K562 (cell line): ENCODE data around the gene DKK3. TPM values are rescaled to one million over a fixed set of nuclear protein-coding genes. Genes with fewer than 3 reads are reported as not detected.

Experiments used
- ATAC-seq: fragments of 200-7000 bp; cut with Tn5 transposase; 3 replicates; pipeline ENCODE4 v1.9.1; 2020; ENCODE audit warnings: moderate library complexity
- BruUV-seq: library from RNA; stranded (reverse); fragments of 400-500 nt; replicated peaks from 2 replicates; lab custom pipeline; 2021; lab: Mats Ljungman, UMichigan
- CTCF ChIA-PET: fragments of 300-600 bp; formaldehyde crosslinking; extraction: SDS; loops from one replicate; lab custom pipeline; 2021; ENCODE audit warnings: low intra/inter-chr PET ratio; lab: Yijun Ruan, JAX
- POLR2A ChIA-PET: fragments of 300-600, 350-650 bp; sonication (Branson Sonifier 250); formaldehyde crosslinking; extraction: SDS; loops from one replicate; lab custom pipeline; 2021; ENCODE audit warnings: antibody characterized with exemption, inconsistent platforms; lab: Yijun Ruan, JAX
- DNase-seq, 4 experiments: peaks; one replicate each; pipeline versions ENCODE4 v3.0.0 to v3.0.0-alpha.2; 2011 to 2018; ENCODE audit warnings: low spot score in 3 of 4, mixed read lengths in 3 of 4; ENCODE audit errors: extremely low read depth in 1 of 4
- FAIRE-seq: peaks from 2 replicates; lab custom pipeline; 2011; peaks lifted over from hg19 to GRCh38; lab: Jason Lieb, UNC
- H2AFZ ChIP-seq: 2 replicates; pipeline ENCODE4 v1.6.0; 2011; ENCODE audit warnings: low read depth, low read length, control low read depth, inconsistent platforms
- H3K27ac ChIP-seq: fragments of 200-600 bp; 3 replicates; pipeline ENCODE4 v1.8.0; 2011; ENCODE audit warnings: low read depth, mild to moderate bottlenecking, control low read depth, inconsistent platforms, low read length, moderate library complexity, mixed read lengths; ENCODE audit errors: extremely low read depth
- H3K27me3 ChIP-seq, 2 experiments: fragments of 300-600 bp in 1 of 2; 2 replicates in 1 of 2; 3 replicates in 1 of 2; pipeline versions ENCODE4 v1.6.0 to v1.8.0; 2011; ENCODE audit warnings: inconsistent platforms in 2 of 2, low read length in 2 of 2, mild to moderate bottlenecking in 1 of 2, mixed read lengths in 1 of 2, moderate library complexity in 1 of 2; ENCODE audit not compliant: control insufficient read depth in 2 of 2, insufficient read depth in 2 of 2
- H3K36me3 ChIP-seq: fragments of 300-600 bp; 3 replicates; pipeline ENCODE4 v1.8.0; 2011; ENCODE audit warnings: mild to moderate bottlenecking, low read length, inconsistent platforms; ENCODE audit not compliant: control insufficient read depth, insufficient read depth
- H3K4me1 ChIP-seq, 2 experiments: fragments of 200-600 bp in 1 of 2; replicated peaks in 1 of 2; 2 replicates in 1 of 2; 3 replicates in 1 of 2; pipeline versions ENCODE4 v1.5.1 to v1.8.0; 2011; ENCODE audit warnings: inconsistent platforms in 2 of 2, low read length in 2 of 2, mild to moderate bottlenecking in 1 of 2, mixed read lengths in 1 of 2, moderate library complexity in 1 of 2; ENCODE audit not compliant: control insufficient read depth in 2 of 2, insufficient read depth in 2 of 2
- H3K4me2 ChIP-seq: 2 replicates; pipeline ENCODE4 v1.6.1; 2011; ENCODE audit warnings: low read length, control low read depth, inconsistent platforms, mixed read lengths; ENCODE audit not compliant: insufficient read depth
- H3K4me3 ChIP-seq: fragments of 200-600 bp; sonication (generic), shearing (Covaris generic); 2 replicates; pipeline ENCODE4 v1.5.1; 2016; ENCODE audit warnings: control low read depth, inconsistent platforms
- H3K79me2 ChIP-seq: fragments of 200-600 bp; 3 replicates; pipeline ENCODE4 v1.8.0; 2011; ENCODE audit warnings: low read length, inconsistent platforms; ENCODE audit not compliant: control insufficient read depth, insufficient read depth
- H3K9ac ChIP-seq, 2 experiments: 2 replicates each; pipeline versions ENCODE4 v1.6.0 to v1.6.1; 2011; ENCODE audit warnings: low read depth in 2 of 2, low read length in 2 of 2, control low read depth in 1 of 2, inconsistent platforms in 1 of 2, mild to moderate bottlenecking in 1 of 2, mixed read lengths in 1 of 2; ENCODE audit not compliant: insufficient read depth in 1 of 2
- H3K9me1 ChIP-seq: one replicate; pipeline ENCODE4 v1.6.0; 2011; ENCODE audit warnings: inconsistent platforms, mild to moderate bottlenecking, low read length, moderate library complexity; ENCODE audit not compliant: control insufficient read depth, insufficient read depth
- H3K9me3 ChIP-seq: replicated peaks from 2 replicates; pipeline ENCODE4 v1.5.1; 2011; ENCODE audit warnings: low read depth, low read length, inconsistent platforms; ENCODE audit not compliant: control insufficient read depth, insufficient read depth
- H4K20me1 ChIP-seq: replicated peaks from 2 replicates; pipeline ENCODE4 v1.6.1; 2011; ENCODE audit warnings: low read length, inconsistent platforms, mixed read lengths; ENCODE audit not compliant: control insufficient read depth, insufficient read depth
- ETV5 ChIP-seq: sonication (generic); formaldehyde crosslinking; IDR thresholded peaks from 2 replicates; pipeline ENCODE4 v1.4.0; 2020; ENCODE audit warnings: low read depth, mild to moderate bottlenecking, missing genetic modification reagents
- EZH2 ChIP-seq: IDR thresholded peaks from 2 replicates; pipeline ENCODE4 v1.6.1; 2012; ENCODE audit warnings: low read depth, mild to moderate bottlenecking, inconsistent platforms, low read length, borderline replicate concordance
- HDGF ChIP-seq: fragments of 450-650 bp; IDR thresholded peaks from 2 replicates; pipeline ENCODE4 v1.6.1; 2016
- KHSRP ChIP-seq: fragments of 450-650 bp; IDR thresholded peaks from 2 replicates; pipeline ENCODE4 v1.6.1; 2017
- MEF2D ChIP-seq: conservative IDR thresholded peaks from 2 replicates; pipeline ENCODE4 v1.6.1; 2016; ENCODE audit warnings: low read depth, missing genetic modification characterization, missing compliant biosample characterization
- PHF8 ChIP-seq: fragments of 200-600 bp; sonication (generic); IDR thresholded peaks from 2 replicates; pipeline ENCODE4 v1.6.1; 2012; ENCODE audit warnings: mixed run types, mild to moderate bottlenecking, inconsistent platforms, low read length, moderate library complexity, borderline replicate concordance
- POLR2G ChIP-seq: fragments of 200-400 bp; formaldehyde crosslinking; IDR thresholded peaks from 2 replicates; pipeline ENCODE4 v1.6.1; 2017; ENCODE audit warnings: low read depth, mild to moderate bottlenecking, antibody characterized with exemption, low read length, moderate library complexity
- TARDBP ChIP-seq: fragments of 450-650 bp; IDR thresholded peaks from 2 replicates; pipeline ENCODE4 v1.6.1; 2016
- ZNF23 ChIP-seq: fragments of 250-450 bp; sonication (Bioruptor Pico); IDR thresholded peaks from 2 replicates; pipeline ENCODE4 v1.4.0; 2020; ENCODE audit warnings: mild to moderate bottlenecking
- WGBS: fragments of 100-300 bp; shearing (Covaris generic); methylation state at CpG from one replicate; pipeline ENCODE4 v1.1.6; 2016; ENCODE audit warnings: low coverage, mixed read lengths; ENCODE audit not compliant: insufficient coverage; ENCODE audit errors: missing lambda C conversion rate; 5-methylcytosine and 5-hydroxymethylcytosine counted together
- in situ Hi-C: fragments of 300-500 bp; cut with MboI; formaldehyde crosslinking; loops from 4 replicates; pipeline ENCODE4 v1.15.0; 2018; ENCODE audit warnings: inconsistent platforms, mixed read lengths
- intact Hi-C: fragments of 100-400 bp; cut with micrococcal nuclease; formaldehyde crosslinking; loops from 2 replicates; pipeline ENCODE4 v1.14.2; 2022
- polyA plus RNA-seq, 8 experiments: library from polyadenylated mRNA; depleted of rRNA in 4 of 8; stranded (reverse) in 5 of 8; unstranded in 3 of 8; fragments of >200 nt; fragmentation: Nextera tagmentation in 2 of 8; fragmentation: Illumina TruSeq in 1 of 8; extraction: Ambion mirVana in 2 of 8; extraction: Trizol in 1 of 8; gene quantifications; 2 replicates each; pipeline versions ENCODE4 v1.2.1 to v1.2.3, GENCODE V29; 2011 to 2014; ENCODE audit warnings: inconsistent platforms in 1 of 8, missing spikeins in 1 of 8
- total RNA-seq, 7 experiments: library from RNA; depleted of rRNA in 6 of 7; stranded (reverse); fragments of >200 nt in 6 of 7; fragmentation: Illumina TruSeq in 2 of 7; extraction: Trizol in 2 of 7; gene quantifications; 2 replicates each; pipeline versions ENCODE4 v1.2.1 to v1.2.3, GENCODE V29; 2011 to 2021; ENCODE audit warnings: low replicate concordance in 1 of 7
- TF ChIP-seq, protein P1 (sequence below): fragments of 250-450 bp; sonication (Bioruptor Pico); IDR thresholded peaks from 2 replicates; pipeline ENCODE4 v1.5.0; 2021
- TF ChIP-seq, protein P2 (sequence below): sonication (generic); formaldehyde crosslinking; IDR thresholded peaks from 2 replicates; pipeline ENCODE4 v1.8.1; 2023; ENCODE audit warnings: mild to moderate bottlenecking, missing genetic modification reagents
- TF ChIP-seq, protein P3 (sequence below): fragments of 250-450 bp; sonication (Bioruptor Pico); IDR thresholded peaks from 2 replicates; pipeline ENCODE4 v1.9.0; 2021; ENCODE audit warnings: mild to moderate bottlenecking

Gene DKK3
- total and polyA plus RNA-seq, 9 of the 15 experiments (the other 6 are each of a cell fraction or from before 2014, with no cell fraction given), result 0.14 to 0.85 (median 0.38) TPM; not detected in 6

DNA sequence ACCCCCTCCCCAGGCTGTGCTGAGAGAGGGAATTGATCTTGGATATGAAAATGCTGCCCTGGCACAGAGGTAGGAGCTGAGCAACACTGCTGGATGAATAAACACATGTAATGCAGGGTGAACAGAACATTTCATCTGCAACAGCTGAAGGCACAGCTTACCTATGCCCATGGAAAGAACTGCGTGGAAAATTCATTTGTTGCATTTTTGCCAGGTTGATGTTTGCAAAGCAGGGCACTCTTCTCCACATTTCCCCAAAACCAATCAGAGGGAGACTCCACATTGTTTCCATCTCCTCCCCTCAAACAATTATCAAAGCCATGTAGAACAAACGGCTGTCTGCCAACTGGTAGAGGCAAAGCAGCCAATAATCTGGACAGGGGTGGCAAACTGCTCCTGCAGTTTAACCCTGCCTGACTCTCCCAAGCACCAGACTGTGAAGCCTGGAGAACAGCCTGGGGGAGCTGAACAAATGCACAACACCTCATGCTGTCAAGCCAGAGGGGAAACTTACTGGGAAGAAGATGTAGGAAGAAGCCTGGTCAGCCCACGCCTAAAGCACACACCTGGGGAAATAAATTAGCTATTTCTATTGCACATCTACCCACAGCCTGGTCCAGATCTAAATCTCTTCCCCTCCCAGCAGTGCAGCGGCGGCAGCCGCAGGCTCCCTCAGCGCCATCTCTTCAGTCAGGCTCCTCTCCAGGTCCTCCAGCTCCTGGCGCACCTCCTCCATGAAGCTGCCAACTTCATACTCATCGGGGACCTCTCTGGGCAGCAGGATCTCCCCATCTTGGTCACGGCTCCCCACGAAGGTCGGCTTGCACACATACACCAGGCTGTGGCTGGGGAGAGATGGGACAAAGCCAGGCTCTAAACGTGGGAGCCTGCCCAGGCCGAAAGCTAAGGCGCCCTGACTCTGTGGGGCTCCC lies 44.3 kb downstream of the DKK3 start:
- H3K27ac ChIP-seq, result no peak overlapping the region
- no peak for ATAC-seq
- H3K9ac ChIP-seq, result no peak overlapping the region
- TF ChIP-seq POLR2G (0 out of 2 replicates have a peak, but pooled peaks have one; percentile 27), KHSRP (no peak)
- TF ChIP-seq, all 486 proteins: peak for 1
- Histone ChIP-seq H3K4me3 (no peak overlapping the region), H4K20me1 (peaks cover 10% of the 10 kb centered on the region; the same call in 1 of the 2 replicates), H3K36me3 (no peaks in the 10 kb centered on the region), H2AFZ (no peak overlapping the region), H3K4me2 (no peak overlapping the region), H3K4me1 (peaks cover 0 to 7% of the 10 kb centered on the region in 2 experiments; a peak in 2 of 5 replicates), H3K27me3 (peaks cover 23 to 54% of the 10 kb centered on the region in 2 experiments), H3K79me2 (no peaks in the 10 kb centered on the region), H3K9me3 (no peaks in the 10 kb centered on the region), H3K9me1 (no peaks in the 10 kb centered on the region)
- ChIA-PET POLR2A (interaction anchor here (0.9 to 1.3 kb wide), 3 partner anchors 9 to 45 kb away, joined by 3 to 4 read pairs (median 3); no protein-coding TSS in a partner anchor), CTCF (no interaction called here)
- WGBS, result 4% methylated on average over 15 of the region's 15 CpGs
- DNase-seq (no peak), FAIRE-seq (no peak)
- BruUV-seq, result no TSS peak
- in situ Hi-C loops, result no loop called here
- intact Hi-C loops, result loop anchor here (5.0 kb wide), 1 partner anchor 167 kb away; no protein-coding TSS in a partner anchor

DNA sequence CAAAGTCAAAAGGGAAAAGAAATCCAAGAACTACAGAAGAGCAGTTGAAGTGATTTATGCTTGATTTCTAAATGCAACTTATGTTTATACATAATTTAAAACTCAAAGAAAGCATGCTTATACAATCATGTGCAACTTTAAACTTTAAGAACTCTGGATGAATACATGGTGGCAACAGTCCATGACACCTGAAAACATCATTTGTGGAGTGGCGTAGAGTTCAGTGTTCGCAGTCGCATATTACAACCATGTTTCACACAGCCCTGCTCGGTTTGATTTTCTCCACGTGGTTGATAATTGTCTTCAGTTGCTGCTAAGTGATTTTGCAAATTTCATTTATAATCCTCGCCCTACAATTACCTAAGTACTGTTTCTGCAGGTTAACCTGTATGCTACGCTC lies 45.4 kb downstream of the DKK3 start:
- in situ Hi-C loops (no loop called here), intact Hi-C loops (loop anchor here (5.0 kb wide), 1 partner anchor 166 kb away; no protein-coding TSS in a partner anchor)
- Histone ChIP-seq H3K4me3 (no peak overlapping the region), H4K20me1 (peaks cover 10% of the 10 kb centered on the region; the same call in 1 of the 2 replicates), H3K4me2 (no peak overlapping the region), H3K9me3 (no peaks in the 10 kb centered on the region), H3K36me3 (no peaks in the 10 kb centered on the region), H2AFZ (no peak overlapping the region), H3K27ac (no peak overlapping the region), H3K79me2 (no peaks in the 10 kb centered on the region), H3K27me3 (peaks cover 13 to 44% of the 10 kb centered on the region in 2 experiments), H3K4me1 (peaks cover 6 to 7% of the 10 kb centered on the region in 2 experiments; a peak in 4 of 5 replicates), H3K9me1 (no peaks in the 10 kb centered on the region), H3K9ac (no peak overlapping the region)
- CTCF ChIA-PET, result no interaction called here
- POLR2A ChIA-PET, result no interaction called here
- ATAC-seq, result no peak
- DNase-seq, result no peak
- no peak for FAIRE-seq
- BruUV-seq, result no TSS peak
- WGBS, result 36% methylated on average over 7 of the region's 7 CpGs
- TF ChIP-seq PHF8, result no peak
- TF ChIP-seq, protein P1, sequence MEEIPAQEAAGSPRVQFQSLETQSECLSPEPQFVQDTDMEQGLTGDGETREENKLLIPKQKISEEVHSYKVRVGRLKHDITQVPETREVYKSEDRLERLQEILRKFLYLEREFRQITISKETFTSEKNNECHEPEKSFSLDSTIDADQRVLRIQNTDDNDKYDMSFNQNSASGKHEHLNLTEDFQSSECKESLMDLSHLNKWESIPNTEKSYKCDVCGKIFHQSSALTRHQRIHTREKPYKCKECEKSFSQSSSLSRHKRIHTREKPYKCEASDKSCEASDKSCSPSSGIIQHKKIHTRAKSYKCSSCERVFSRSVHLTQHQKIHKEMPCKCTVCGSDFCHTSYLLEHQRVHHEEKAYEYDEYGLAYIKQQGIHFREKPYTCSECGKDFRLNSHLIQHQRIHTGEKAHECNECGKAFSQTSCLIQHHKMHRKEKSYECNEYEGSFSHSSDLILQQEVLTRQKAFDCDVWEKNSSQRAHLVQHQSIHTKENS (CRISPR knock-in tag), result no peak
- TF ChIP-seq TARDBP, result no peak
- no peak for TF ChIP-seq ZNF23
- TF ChIP-seq EZH2, result no peak
- TF ChIP-seq ETV5 (CRISPR knock-in tag), result no peak
- TF ChIP-seq MEF2D (tag), result no peak
- TF ChIP-seq, protein P2, sequence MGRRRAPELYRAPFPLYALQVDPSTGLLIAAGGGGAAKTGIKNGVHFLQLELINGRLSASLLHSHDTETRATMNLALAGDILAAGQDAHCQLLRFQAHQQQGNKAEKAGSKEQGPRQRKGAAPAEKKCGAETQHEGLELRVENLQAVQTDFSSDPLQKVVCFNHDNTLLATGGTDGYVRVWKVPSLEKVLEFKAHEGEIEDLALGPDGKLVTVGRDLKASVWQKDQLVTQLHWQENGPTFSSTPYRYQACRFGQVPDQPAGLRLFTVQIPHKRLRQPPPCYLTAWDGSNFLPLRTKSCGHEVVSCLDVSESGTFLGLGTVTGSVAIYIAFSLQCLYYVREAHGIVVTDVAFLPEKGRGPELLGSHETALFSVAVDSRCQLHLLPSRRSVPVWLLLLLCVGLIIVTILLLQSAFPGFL (CRISPR knock-in tag), result no peak
- TF ChIP-seq HDGF, result no peak
- TF ChIP-seq, protein P3, sequence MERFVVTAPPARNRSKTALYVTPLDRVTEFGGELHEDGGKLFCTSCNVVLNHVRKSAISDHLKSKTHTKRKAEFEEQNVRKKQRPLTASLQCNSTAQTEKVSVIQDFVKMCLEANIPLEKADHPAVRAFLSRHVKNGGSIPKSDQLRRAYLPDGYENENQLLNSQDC (CRISPR knock-in tag), result no peak
